ENCODE results near the gene SEMA6B. TPM values are rescaled to one million over a fixed set of nuclear protein-coding genes. Genes with fewer than 3 reads are reported as not detected.

Gene SEMA6B, protein sequence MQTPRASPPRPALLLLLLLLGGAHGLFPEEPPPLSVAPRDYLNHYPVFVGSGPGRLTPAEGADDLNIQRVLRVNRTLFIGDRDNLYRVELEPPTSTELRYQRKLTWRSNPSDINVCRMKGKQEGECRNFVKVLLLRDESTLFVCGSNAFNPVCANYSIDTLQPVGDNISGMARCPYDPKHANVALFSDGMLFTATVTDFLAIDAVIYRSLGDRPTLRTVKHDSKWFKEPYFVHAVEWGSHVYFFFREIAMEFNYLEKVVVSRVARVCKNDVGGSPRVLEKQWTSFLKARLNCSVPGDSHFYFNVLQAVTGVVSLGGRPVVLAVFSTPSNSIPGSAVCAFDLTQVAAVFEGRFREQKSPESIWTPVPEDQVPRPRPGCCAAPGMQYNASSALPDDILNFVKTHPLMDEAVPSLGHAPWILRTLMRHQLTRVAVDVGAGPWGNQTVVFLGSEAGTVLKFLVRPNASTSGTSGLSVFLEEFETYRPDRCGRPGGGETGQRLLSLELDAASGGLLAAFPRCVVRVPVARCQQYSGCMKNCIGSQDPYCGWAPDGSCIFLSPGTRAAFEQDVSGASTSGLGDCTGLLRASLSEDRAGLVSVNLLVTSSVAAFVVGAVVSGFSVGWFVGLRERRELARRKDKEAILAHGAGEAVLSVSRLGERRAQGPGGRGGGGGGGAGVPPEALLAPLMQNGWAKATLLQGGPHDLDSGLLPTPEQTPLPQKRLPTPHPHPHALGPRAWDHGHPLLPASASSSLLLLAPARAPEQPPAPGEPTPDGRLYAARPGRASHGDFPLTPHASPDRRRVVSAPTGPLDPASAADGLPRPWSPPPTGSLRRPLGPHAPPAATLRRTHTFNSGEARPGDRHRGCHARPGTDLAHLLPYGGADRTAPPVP
- total RNA-seq (2014; rRNA removed; shearing (Covaris generic)) = 38.4 and 43.0 TPM in 2 replicates

GRCh38 chr19:4559569-4559968 lies at the start of gene SEMA6B:
Gene SEMA6B, minus strand, starts transcription at chr19:4559684. Its CDS starts 1,227 bp downstream, at chr19:4558457.
- no peak for DNase-seq
- H3K4me3 ChIP-seq (ENCODE audit: insufficient read depth, low read depth, low read length) = no peak within 1 kb of the TSS
- H3K36me3 ChIP-seq (replicated peaks; ENCODE audit: control insufficient read depth, insufficient read depth, low read length) = peaks cover 7% of the 10 kb centered on the region
- no peaks in the 10 kb centered on the region for H3K27me3 ChIP-seq (ENCODE audit: control insufficient read depth, insufficient read depth, low read length)

DNA sequence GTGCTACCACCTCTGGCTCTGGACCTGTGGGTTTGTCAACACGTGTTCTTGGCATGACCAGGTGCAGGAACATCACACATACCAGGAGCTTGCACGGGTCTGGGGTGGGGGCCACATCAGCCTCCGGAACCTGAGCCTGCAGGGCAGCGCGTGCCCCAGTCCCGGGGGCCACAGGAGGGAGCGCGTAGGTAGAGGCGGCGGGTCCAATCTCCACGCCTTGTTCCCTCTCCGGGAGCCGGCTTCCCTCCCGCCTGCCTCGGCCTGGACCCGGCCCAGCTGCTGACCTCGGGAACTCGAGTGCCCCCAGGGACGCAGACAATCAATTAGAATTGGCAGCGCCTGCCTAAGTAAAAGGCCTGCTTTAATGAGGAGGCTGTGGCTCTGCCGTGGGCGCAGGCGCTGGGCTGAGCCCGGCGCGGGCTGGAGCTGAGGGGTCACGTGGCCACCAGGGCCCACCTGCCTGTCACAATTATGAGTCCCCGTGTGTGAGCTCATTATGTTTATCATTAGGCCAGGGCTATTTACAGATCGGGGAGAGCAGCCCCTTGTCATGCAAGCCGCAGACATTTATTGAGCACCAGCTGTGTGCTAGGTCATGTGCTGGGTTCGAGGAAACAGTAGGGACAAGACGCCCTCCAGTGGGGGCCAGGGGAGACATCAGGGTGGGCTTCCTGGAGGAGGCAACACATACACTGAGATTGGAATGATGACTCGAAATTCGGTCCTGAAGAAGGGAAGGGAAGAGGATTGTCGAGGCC lies 47.6 kb upstream of the SEMA6B start:
- Histone ChIP-seq H3K4me3 (ENCODE audit: insufficient read depth, low read depth, low read length) (peak overlapping the region; percentile 31), H3K27me3 (ENCODE audit: control insufficient read depth, insufficient read depth, low read length) (no peaks in the 10 kb centered on the region; the same call in 1 of the 2 replicates), H3K36me3 (replicated peaks; ENCODE audit: control insufficient read depth, insufficient read depth, low read length) (no peaks in the 10 kb centered on the region)
- peak; percentile 91 for DNase-seq

DNA sequence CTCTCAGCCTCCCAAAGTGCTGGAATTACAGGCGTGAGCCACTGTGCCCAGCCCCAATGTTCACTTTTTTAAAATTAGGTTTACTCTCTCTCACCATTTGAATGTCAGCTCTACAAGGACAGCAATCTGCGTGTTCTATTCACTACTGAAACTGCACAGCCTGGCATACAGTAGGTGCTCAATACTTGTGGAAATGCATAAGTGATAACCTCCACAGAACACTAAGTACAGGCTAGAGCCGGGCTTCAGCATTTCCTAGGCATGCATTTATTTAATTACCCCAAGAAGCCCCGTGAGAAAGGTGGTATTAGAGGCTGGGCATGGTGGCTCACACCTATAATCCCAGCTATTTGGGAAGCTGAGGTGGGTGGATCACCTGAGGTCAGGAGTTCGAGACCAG lies 46.7 kb upstream of the SEMA6B start:
- no peak overlapping the region for H3K4me3 ChIP-seq (ENCODE audit: insufficient read depth, low read depth, low read length)
- H3K36me3 ChIP-seq (replicated peaks; ENCODE audit: control insufficient read depth, insufficient read depth, low read length) = no peaks in the 10 kb centered on the region
- no peaks in the 10 kb centered on the region; the same call in 1 of the 2 replicates for H3K27me3 ChIP-seq (ENCODE audit: control insufficient read depth, insufficient read depth, low read length)
- peak; percentile 9 for DNase-seq

DNA sequence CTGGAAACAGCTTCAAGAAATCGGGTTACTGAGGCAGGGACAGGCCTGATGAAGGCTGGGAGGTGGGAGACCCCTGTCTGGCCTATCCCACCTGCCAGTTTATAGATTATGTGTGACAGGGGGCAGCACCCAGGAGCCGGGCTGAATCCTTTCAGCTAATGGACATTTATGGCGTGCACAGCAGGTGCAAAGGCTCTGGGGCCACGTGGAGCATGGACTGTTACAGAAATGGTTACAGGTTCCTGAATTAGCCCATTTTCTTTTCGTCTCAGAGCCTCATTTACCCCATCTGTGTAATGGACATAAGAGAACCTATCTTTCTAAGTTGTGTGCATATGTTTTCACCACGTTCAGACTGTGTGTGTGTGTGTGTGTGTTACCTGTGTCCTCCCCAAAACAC lies 45.4 kb upstream of the SEMA6B start:
- no peak for DNase-seq
- H3K27me3 ChIP-seq (ENCODE audit: control insufficient read depth, insufficient read depth, low read length) = peaks cover 3% of the 10 kb centered on the region; the same call in 1 of the 2 replicates
- H3K36me3 ChIP-seq (replicated peaks; ENCODE audit: control insufficient read depth, insufficient read depth, low read length) = no peaks in the 10 kb centered on the region
- H3K4me3 ChIP-seq (ENCODE audit: insufficient read depth, low read depth, low read length) = no peak overlapping the region

DNA sequence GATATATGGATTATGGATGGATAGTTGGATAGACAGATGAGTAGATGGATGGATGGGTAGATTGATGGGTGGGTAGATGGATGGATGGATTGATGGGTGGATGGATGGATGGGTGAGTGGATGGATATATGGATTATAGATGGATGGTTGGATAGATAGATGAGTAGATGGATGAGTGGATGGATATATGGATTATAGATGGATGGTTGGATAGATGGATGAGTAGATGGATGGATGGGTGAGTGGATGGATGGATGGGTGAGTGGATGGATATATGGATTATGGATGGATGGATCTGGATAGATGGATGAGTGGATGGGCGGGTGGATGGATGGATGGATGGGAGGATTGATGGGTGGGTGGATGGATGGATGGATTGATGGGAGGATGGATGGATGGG lies 43.4 kb upstream of the SEMA6B start:
- H3K4me3 ChIP-seq (ENCODE audit: insufficient read depth, low read depth, low read length) = no peak overlapping the region
- DNase-seq = no peak
- no peaks in the 10 kb centered on the region for H3K36me3 ChIP-seq (replicated peaks; ENCODE audit: control insufficient read depth, insufficient read depth, low read length)
- peaks cover 10% of the 10 kb centered on the region for H3K27me3 ChIP-seq (ENCODE audit: control insufficient read depth, insufficient read depth, low read length)

- Histone ChIP-seq H3K36me3 (replicated peaks; ENCODE audit: control insufficient read depth, insufficient read depth, low read length) (no peaks in the 10 kb centered on the region), H3K4me3 (ENCODE audit: insufficient read depth, low read depth, low read length) (no peak overlapping the region), H3K27me3 (ENCODE audit: control insufficient read depth, insufficient read depth, low read length) (peaks cover 11% of the 10 kb centered on the region)
- no peak for DNase-seq
These were observed 42.8 kb upstream of the SEMA6B start for GRCh38 chr19:4602173-4602788.

- Histone ChIP-seq H3K27me3 (ENCODE audit: control insufficient read depth, insufficient read depth, low read length) (peaks cover 21% of the 10 kb centered on the region), H3K4me3 (ENCODE audit: insufficient read depth, low read depth, low read length) (no peak overlapping the region), H3K36me3 (replicated peaks; ENCODE audit: control insufficient read depth, insufficient read depth, low read length) (no peaks in the 10 kb centered on the region)
- DNase-seq = no peak
These were observed 41.4 kb upstream of the SEMA6B start for GRCh38 chr19:4600893-4601292.

GRCh38 chr19:4600082-4600481 lies 40.6 kb upstream of the SEMA6B start:
- peaks cover 21% of the 10 kb centered on the region for H3K27me3 ChIP-seq (ENCODE audit: control insufficient read depth, insufficient read depth, low read length)
- no peak for DNase-seq

DNA sequence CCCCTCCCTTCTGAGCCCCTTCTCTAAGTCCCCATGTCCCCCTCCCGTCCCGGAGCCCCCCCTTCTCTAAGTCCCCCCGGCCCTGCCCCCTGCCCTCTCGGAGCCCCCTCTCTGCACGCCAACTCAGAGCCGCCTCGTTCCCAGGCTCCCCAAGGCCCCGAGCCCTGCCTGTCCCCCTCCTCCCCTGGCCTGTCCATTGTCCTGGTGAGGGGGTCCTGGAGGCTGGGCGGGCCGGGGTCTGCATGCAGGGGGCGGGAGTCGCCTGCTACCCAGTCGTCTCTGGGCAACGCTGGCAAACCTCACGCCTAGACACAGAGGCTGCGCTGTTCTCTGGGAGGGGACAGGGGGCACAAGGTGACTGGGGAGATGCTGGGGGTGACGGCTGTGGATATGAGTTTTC lies 39.2 kb upstream of the SEMA6B start:
- Histone ChIP-seq H3K4me3 (ENCODE audit: insufficient read depth, low read depth, low read length) (peak overlapping the region; percentile 63; the same call in 1 of the 2 replicates), H3K36me3 (replicated peaks; ENCODE audit: control insufficient read depth, insufficient read depth, low read length) (no peaks in the 10 kb centered on the region), H3K27me3 (ENCODE audit: control insufficient read depth, insufficient read depth, low read length) (peaks cover 21% of the 10 kb centered on the region)
- peak; percentile 81 for DNase-seq

More at GRCh38 chr19:4600082-4600481, 40.6 kb upstream of the SEMA6B start:
- no peaks in the 10 kb centered on the region for H3K36me3 ChIP-seq (replicated peaks; ENCODE audit: control insufficient read depth, insufficient read depth, low read length)
- no peak overlapping the region for H3K4me3 ChIP-seq (ENCODE audit: insufficient read depth, low read depth, low read length)

DNA sequence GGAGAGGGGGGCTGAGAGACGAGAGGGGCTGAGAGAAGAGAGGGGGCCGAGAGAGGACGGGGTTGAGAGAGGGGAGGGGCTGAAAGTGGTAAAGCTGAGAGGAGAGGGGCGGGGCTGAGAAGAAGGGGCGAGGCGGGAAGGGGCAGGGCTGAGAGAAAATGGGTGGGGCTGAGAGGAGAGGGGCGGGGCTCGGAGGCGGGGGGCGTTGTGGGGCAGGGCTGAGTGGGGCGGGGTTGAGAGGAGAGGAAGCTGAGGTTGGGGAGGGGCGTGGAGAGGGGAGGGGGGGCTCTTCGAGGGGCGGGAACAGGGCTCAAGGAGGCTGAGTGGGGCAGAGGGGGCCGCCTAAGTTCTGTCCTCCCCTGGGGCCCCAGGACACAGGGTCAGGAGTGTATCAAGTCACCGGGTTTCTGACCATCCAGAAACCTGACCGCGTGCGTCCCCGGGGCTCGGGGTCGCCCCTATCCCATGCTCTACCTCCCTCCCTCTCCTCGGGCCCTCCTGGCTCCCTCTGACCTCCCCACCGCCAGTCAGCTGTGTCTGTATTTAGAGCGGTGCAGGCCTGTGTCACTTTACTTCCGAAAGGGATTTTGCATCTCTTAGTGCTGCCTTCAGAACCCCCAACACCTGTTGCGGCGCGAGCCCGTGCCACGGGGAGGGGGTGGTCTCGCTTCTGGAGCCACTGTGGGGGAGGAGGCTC lies 38.6 kb upstream of the SEMA6B start:
- peak; percentile 98 for DNase-seq

GRCh38 chr19:4597278-4597974 lies 37.9 kb upstream of the SEMA6B start:
- H3K4me3 ChIP-seq (ENCODE audit: insufficient read depth, low read depth, low read length) = peak overlapping the region; percentile 34
- no peaks in the 10 kb centered on the region for H3K36me3 ChIP-seq (replicated peaks; ENCODE audit: control insufficient read depth, insufficient read depth, low read length)
- peaks cover 21% of the 10 kb centered on the region for H3K27me3 ChIP-seq (ENCODE audit: control insufficient read depth, insufficient read depth, low read length)
- DNase-seq = peak; percentile 98

More for the DNA sequence above, 38.6 kb upstream of the SEMA6B start:
- Histone ChIP-seq H3K27me3 (ENCODE audit: control insufficient read depth, insufficient read depth, low read length) (peaks cover 21% of the 10 kb centered on the region), H3K4me3 (ENCODE audit: insufficient read depth, low read depth, low read length) (peak overlapping the region; percentile 63), H3K36me3 (replicated peaks; ENCODE audit: control insufficient read depth, insufficient read depth, low read length) (no peaks in the 10 kb centered on the region)

- Histone ChIP-seq H3K36me3 (replicated peaks; ENCODE audit: control insufficient read depth, insufficient read depth, low read length) (no peaks in the 10 kb centered on the region), H3K4me3 (ENCODE audit: insufficient read depth, low read depth, low read length) (no peak overlapping the region), H3K27me3 (ENCODE audit: control insufficient read depth, insufficient read depth, low read length) (peaks cover 21% of the 10 kb centered on the region)
- peak; percentile 84 for DNase-seq
These were observed 36.8 kb upstream of the SEMA6B start for GRCh38 chr19:4596033-4596904.

Measured in H7 (cell line).